DND-41 (cell line): ENCODE results near the gene PCDHGA9.

ENCODE experiments used
- EZH2 ChIP-seq: IDR thresholded peaks from 3 replicates; pipeline ENCODE4 v1.6.1; 2012; ENCODE audit warnings: borderline replicate concordance, low read depth, mild to moderate bottlenecking, moderate library complexity, low read length, inconsistent platforms; ENCODE audit not compliant: severe bottlenecking
- TF ChIP-seq, protein P1 (sequence below): IDR thresholded peaks from 2 replicates; pipeline ENCODE4 v1.5.1; 2012; ENCODE audit warnings: borderline replicate concordance, low read length, moderate library complexity, mild to moderate bottlenecking; ENCODE audit not compliant: poor library complexity, severe bottlenecking; ENCODE audit errors: extremely low read depth

DNA sequence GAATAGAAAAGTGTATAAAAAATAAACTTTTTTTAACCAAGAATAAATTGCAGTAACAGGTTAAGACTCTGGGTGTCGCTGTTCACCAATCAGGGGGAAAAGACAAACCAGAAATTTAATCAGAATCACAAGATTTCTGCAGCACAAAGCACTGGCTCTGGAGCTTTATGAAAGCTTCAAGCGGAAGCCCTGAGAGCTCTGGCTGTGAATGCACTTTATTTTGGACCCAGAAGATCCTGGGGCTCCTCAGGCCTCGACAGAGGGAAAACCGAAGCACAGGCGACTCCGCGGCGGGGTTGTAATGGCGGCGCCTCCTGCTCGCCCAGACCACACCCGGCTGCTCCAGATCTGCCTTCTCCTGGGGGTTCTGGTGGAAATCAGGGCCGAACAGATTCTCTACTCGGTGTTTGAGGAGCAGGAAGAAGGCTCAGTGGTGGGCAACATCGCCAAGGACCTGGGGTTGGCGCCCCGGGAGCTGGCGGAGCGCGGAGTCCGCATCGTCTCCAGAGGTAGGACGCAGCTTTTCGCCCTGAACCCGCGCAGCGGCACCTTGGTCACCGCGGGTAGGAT, 47.6 kb upstream of the PCDHGA9 start, which contains the start of gene PCDHGA4:
- TF ChIP-seq, protein P1, sequence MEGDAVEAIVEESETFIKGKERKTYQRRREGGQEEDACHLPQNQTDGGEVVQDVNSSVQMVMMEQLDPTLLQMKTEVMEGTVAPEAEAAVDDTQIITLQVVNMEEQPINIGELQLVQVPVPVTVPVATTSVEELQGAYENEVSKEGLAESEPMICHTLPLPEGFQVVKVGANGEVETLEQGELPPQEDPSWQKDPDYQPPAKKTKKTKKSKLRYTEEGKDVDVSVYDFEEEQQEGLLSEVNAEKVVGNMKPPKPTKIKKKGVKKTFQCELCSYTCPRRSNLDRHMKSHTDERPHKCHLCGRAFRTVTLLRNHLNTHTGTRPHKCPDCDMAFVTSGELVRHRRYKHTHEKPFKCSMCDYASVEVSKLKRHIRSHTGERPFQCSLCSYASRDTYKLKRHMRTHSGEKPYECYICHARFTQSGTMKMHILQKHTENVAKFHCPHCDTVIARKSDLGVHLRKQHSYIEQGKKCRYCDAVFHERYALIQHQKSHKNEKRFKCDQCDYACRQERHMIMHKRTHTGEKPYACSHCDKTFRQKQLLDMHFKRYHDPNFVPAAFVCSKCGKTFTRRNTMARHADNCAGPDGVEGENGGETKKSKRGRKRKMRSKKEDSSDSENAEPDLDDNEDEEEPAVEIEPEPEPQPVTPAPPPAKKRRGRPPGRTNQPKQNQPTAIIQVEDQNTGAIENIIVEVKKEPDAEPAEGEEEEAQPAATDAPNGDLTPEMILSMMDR, result peak; percentile 63
- TF ChIP-seq EZH2, result no peak
